ENCODE results near the gene EXOSC3. TPM values are rescaled to one million over a fixed set of nuclear protein-coding genes. Genes with fewer than 3 reads are reported as not detected.
A peak's percentile ranks its signal among the peaks of the same experiment; 100 is the strongest.
"Not testable (repeated sequence)": the region's sequence is repeated elsewhere in the genome, so short reads cannot be mapped to it uniquely, and the experiment has no call there.

Gene EXOSC3
- total RNA-seq, 1 experiment from 2014 or later: 117 TPM

DNA sequence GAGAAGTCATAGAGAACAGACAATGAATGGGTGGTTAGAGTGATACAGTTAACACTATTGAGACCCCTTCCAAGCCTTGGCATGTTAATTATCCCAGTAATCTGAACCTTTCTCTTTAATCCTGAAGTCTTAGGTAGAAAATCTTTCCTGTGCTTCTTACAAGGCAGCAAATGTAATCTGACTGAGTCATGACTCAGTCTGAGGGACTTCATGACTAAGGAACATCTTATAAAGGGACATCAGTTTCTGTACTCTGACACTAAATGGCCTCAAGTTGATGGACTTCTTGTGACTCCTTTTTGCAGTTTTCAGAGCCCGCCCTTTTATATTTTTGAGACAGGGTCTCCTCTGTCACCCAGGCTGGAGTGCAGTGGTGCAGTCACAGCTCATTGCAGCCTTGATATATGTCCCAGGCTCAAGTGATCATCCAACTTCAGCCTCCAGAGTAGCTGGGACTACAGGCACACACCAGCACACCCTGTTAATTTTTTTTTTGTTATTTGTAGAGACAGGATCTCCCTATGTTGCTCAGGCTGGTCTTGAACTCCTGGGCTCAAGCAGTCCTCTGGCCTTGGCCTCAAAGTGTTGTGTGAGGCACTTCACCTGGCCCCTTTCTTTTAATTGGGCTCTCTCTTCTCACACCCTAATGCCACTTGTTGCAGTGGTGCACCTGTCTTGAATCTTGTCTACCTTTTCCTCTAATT is 9.5 kb downstream of the EXOSC3 start:
- DNase-seq (ENCODE audit: low spot score): no peak

DNA sequence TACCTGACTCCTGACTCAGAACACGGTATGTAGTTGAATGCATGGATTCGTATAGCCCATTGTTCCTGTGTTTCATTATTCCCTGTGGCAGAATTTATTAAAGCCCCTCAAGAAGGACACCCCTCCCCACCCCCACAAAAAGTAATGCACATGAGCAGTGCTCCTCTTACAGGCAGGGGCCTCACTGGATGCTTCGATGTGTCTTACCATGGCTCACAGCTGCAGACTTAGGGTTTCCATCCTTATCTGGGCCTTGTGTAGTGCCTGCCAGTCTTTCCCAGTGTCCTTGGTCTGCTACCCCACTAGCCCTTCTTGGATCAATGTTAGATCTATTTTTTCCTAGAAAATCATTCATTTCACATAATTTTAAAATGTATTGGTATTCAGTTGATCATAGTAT is 14.9 kb downstream of the EXOSC3 start:
- no peak for DNase-seq (ENCODE audit: low spot score)

DNA sequence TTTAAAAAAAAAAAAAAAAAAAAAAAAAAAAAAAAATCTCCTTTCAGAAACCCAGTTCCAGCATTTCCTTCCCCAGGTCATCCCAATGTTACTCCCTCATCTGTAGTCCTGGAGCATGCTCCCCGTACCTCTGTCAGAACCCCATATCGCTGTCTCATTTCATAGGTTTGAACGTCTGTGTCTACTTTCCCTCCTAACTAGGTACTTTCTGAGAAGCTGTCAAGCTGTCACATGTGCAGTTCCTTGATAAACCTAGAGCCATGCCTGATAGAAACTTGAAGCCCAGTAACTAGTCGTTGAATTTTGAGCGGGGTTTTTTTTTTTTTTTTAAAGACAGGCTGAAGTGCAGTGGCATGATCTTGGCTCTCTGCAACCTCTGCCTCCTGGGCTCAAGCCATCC is 15.6 kb downstream of the EXOSC3 start:
- no peak for DNase-seq (ENCODE audit: low spot score)

DNA sequence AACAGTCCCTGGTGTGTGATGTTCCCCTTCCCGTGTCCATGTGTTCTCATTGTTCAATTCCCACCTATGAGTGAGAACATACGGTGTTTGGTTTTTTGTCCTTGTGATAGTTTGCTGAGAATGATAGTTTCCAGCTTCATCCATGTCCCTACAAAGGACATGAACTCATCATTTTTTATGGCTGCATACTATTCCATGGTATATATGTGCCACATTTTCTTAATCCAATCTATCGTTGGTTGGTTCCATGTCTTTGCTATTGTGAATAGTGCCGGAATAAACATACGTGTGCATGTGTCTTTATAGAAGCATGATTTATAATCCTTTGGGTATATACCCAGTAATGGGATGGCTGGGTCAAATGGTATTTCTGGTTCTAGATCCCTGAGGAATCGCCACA is 19.6 kb downstream of the EXOSC3 start:
- DNase-seq (ENCODE audit: low spot score): not testable (repeated sequence)

DNA sequence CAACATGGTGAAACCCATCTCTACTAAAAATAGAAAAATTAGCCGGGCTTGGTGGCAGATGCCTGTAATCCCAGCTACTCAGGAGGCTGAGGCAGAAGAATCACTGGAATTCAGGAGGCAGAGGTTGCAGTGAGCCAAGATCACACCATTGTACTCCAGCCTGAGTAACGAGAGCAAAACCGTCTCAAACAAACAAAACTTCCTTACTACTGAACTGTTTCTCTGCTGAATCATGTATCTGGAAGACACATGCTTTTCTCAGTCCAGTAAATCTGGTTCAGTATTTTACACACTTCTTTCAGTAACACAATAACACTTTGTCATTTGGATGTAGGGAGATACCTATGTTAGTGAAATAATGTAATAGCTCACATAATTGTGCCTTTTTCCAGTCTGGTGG is 23.4 kb downstream of the EXOSC3 start:
- DNase-seq (ENCODE audit: low spot score): no peak

DNA sequence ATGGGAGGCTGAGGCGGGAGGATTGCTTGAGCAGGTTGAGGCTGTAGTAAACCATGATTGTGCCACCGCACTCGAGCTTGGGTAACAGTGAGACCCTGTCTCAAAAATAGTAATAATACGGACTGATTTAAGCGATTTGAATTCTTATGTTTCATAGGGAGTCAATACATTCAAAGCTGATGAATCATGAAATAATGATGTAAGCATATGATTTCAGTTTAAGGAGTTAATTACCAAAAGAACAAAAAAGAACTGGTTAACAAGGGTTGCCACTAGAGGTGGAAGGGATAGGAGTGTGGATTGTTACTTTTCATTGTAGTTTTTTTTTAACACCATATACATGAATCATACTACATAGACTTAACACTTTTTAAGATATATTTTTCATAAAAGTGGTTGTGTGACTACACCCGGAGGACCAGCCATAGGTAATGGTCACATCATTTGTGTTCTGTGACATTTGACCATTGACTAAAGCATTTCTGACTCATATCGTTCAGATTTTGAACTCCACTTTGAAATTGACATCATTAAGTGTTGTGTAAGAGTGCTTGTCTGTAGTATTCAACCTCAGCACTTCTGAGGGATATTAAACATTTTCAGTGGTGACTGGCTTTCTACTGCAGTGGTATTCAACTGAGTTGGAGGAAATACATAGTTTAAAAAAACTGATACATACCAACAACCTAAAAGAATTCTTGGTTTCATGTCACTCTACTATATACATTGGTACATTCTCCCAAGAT is 24.3 kb downstream of the EXOSC3 start:
- no peak for DNase-seq (ENCODE audit: low spot score)

DNA sequence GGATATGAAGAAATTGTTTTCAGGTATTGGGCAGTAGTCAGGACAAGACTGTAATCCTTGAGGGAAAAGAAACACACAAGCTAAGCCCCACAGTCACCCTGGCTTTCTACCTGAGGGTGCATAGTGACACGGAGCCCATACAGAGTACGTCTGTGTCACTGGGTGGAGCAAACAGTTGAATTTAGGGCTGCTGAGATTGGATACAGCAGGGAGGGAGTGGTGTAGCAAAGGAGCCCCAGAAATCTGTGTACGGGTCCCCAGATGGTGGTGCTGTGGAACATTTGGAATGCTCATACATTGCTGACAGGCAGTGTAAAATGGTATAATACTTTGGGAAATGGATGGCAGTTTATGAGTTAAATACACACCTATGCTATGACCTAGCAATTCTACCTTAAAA is 26.1 kb downstream of the EXOSC3 start:
- no peak for DNase-seq (ENCODE audit: low spot score)

DNA sequence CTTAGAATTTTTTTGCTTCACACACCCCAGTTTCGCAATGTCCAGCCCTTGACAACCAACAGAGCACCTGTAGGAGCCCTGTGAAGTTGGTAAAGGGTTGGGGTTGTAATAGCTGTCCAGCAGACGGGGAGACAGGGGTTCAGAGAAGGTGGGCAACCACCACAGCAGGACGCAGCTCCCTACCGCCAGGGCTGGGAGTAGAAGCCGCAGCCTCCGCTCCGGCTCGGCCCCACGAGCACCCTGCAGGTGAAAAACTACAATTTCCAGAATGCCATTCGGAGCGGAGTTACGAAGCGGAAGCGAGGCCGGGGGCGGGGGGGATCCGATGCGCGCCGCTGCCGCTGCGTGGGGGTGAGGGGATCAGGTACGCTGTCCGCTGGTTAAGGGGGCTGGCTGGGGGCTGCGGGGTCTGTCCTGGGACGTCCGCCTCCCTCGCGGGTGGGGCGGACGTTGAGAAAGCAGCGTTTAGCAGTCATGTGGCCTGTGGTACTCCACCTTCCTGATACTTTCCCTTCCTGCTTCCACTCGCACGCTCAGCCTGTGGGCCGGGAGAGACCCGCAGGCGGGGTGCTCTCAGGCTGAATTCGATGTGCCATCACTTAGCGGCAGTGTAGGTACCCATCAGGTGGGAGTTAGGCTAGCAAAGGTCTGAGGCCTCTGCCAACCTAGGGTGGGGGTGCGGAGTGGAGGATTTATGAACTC is 31.2 kb downstream of the EXOSC3 start, which contains the start of gene TRMT10B:
Gene TRMT10B (plus strand): TSS at position 317 of the 702 bp plus-strand sequence. CDS start 8,127 bp downstream, outside the sequence.
- DNase-seq (ENCODE audit: low spot score): peak; percentile 73

DNA sequence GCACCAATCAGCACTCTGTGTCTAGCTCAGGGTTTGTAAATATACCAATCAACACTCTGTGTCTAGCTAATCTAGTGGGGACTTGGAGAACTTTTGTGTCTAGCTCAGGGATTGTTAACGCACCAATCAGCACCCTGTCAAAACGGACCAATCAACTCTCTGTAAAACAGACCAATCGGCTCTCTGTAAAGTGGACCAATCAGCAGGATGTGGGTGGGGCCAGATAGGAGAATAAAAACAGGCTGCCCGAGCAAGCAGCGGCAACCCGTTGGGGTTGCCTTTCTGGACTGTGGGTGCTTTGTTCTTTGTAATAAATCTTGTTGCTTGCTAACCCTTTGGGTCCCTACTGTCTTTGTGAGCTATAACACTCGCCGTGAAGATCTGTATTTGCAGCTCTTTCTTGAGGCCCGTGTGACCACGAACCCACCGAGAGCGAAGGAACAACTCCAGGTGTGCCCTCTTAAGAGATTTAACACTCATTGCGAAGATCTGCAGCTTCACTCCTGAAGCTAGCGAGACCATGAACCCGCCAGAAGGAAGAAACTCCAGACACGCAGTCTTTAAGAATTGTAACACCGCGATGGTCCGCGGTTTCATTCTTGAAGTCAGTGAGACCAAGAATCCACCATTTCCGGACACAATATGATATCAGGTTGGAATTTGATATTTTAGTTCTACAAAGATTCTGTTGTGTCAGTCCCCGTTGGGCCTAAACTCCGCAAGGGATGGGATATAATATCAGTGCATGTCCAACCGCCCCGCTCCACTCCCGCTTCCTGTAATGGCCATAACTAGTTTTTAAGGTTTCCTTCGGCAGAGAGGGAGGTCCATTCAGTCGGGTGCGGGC is 32.0 kb downstream of the EXOSC3 start:
- no peak for DNase-seq (ENCODE audit: low spot score)

DNA sequence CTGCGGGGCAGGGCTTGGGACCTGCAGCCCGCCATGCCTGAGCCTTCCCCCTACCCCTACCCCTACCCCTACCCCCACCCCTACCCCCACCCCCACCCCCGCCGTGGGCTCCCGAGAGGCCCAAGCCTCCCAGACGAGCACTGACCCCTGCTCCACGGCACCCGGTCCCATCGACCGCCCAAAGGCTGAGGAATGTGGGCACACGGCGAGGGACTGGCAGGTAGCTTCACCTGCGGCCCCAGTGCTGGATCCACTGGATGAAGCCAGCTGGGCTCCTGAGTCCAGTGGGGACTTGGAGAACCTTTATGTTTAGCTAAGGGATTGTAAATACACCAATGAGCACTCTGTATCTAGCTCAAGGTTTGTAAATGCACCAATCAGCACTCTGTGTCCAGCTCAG is 32.8 kb downstream of the EXOSC3 start:
- not testable (repeated sequence) for DNase-seq (ENCODE audit: low spot score)

DNA sequence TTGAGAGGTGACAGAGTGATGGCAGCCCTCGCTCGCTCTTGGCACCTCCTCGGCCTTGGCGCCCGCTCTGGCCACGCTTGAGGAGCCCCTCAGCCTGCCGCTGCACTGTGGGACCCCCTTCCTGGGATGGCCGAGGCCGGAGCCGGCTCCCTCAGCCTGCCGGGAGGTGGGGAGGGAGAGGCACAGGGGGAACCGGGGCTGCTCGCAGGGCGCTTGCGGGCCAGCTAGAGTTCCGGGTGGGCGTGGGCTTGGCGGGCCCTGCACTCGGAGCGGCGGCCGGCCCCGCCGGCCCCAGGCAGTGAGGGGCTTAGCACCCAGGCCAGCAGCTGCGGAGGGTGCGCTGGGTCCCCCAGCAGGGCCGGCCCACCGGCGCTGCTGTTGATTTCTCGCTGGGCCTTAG is 33.2 kb downstream of the EXOSC3 start:
- not testable (repeated sequence) for DNase-seq (ENCODE audit: low spot score)

DNA sequence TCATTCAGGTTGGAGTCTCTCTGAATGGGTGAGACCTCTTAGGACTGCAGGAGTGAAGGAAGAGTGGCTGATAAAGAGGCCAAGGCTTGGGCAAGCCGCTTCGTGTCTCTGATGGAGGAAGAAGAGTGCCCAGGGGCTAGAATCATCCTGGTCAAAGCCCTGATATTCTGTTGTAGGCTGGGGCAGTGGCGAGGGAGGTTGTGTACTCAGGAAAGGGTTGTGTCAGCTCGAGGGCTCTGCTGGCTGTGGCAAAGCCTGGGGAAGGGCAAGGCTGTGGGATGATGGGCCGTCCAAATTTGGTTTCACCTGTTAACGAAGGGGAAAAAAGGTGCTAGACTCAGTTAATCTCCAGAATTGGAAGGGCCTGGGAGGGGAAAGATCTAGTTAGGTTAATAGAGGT is 33.7 kb downstream of the EXOSC3 start:
- DNase-seq (ENCODE audit: low spot score): no peak

DNA sequence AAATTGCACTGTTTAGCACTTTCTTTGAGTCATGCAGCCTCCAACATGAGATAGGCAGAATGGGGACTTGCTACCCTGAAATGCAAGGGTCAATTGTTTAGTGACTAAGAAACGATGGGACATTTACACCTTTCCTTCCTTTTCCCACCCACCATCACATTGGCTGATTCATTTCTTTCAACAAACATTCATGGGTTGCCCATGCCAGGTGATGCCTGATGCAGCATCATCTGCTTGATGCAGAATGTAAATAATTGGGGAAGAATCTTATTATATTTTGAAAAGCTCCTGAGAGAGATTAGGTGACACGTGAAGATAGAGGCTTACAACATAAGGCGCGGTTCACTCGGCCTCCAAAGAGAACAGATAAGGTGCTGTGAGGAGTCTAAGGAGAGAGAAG is 35.7 kb downstream of the EXOSC3 start:
- DNase-seq (ENCODE audit: low spot score): no peak

DNA sequence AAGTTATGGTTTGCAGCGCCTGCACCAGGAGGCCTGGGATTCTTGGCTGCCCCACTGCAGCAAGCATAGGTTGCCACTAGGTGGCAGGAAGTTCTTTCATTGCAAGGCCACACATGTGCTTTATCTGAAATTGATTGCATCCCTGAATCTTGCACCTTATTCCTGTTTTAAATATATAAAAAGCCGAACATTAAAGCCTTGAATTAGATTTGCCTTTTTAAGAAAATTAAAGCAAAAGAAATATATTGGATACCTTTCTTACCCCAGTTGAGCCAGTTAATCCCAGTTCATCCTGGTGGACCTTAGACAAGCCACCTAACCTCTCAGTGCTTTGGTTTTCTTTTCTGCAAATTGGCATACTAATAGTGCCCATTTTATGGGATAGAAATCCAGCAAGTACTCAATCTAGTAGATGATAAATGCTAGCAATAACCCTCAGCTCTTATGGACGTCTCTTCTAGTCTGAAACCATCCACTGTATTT is 37.6 kb downstream of the EXOSC3 start:
- DNase-seq (ENCODE audit: low spot score): peak; percentile 75

DNA sequence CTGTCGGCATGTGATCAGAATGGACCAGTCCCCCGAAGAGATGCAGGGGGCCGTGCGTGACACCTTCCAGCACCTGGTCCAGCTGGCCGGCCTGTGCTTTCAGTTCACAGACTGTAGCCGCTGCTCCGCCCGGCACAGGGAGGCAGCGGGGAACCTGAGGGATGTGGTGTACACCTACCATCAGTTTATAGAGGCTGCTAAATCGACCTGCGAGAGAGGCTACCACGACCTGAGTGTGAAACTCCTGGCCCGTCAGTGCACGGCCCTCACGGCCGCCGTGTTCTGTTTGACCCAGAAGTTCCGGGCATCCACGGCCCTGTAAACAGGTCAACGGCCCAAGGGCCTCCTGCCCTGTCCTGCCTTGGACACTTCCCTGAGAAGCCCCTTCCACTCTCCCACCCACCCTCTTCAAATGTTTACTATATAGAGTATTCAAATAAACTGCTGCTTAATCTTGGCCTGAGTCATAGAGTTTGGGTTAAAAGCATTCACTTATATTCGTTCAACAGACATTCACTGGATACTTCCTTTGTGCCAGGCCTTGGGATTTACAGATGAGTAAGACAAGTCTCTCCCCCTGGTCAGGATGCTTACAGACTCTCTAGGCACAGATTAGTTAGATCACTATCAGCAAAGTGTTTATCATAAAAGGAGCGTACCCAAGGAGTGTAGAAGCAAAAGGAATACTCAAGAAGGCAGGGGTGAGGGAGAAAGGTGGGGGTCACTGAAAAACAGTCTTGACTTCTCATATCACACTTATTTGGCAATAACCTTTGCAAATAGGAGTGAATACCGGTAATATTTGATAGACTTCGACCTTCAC is 38.2 kb downstream of the EXOSC3 start:
- DNase-seq (ENCODE audit: low spot score): peak; percentile 68

DNA sequence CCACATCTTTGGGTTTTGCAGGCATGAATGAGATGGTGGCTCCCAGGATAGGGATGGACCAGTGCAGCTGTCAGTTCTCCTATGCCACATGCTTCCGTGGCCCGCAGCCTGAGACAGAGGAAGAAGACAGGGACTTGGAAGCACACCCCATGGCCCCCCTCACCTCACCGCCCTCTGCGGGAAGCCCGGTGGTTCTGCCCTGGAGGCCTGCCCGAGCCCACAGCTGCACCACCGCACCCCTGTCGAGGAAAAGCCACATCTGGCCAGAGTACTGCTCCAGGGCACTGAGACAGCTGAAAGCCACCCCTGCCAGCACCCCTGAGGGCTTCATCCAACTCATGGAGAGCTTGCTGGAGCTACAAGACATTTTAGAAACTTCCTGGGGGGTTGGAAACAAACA is 38.9 kb downstream of the EXOSC3 start:
- DNase-seq (ENCODE audit: low spot score): no peak

DNA sequence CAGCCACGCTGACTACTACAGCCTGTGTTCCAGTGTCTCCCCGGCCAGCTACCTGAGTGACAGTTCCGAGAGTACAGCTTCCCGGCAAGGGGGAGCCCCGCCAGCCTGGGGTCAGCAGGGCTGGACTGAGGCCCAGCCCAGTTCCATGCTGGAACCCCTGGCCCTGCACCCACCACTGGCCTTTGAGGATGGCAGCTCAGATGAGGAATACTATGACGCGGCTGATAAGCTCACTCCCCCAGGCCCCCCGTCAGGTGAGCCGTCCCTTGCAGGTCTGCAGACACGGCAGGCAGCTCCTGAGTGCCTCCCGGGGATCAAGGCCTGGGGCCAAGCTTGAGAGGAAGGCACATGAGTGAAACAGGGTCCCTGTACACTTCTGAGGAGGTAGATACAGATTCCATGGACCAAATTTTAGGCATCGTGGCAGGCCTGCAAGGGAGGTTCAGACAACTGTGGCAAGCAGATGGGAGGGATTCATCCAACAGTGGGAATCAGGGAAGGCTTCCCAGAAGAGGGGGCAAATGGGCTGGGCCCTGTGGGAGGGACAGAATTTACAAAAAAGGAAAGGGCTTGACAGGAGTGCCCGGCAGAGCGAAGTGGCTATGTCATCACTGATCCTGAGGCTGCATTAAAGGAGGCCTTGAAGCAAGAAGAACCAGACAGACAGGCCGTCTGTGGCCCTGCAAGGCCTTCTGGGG is 44.1 kb downstream of the EXOSC3 start:
- DNase-seq (ENCODE audit: low spot score): no peak

DNA sequence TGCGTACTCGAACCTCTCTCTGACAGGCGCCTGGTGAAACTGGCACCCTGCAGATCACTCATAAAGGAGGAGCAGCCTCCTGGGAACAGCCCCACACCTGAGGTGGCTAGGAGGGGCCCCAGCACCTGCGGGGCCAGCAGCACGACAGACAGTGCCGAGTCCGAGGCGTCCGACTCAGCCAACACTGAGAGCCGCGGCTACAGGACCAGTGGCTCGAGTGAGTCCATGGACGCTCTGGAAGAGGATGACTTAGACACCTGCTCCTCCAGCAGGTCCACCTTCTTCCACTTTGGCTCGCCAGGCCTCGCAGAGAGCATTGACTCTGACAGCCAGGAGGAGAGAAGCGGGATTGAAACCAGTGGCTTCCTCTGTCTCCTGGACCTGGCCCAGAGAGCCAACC is 44.7 kb downstream of the EXOSC3 start:
- no peak for DNase-seq (ENCODE audit: low spot score)

DNA sequence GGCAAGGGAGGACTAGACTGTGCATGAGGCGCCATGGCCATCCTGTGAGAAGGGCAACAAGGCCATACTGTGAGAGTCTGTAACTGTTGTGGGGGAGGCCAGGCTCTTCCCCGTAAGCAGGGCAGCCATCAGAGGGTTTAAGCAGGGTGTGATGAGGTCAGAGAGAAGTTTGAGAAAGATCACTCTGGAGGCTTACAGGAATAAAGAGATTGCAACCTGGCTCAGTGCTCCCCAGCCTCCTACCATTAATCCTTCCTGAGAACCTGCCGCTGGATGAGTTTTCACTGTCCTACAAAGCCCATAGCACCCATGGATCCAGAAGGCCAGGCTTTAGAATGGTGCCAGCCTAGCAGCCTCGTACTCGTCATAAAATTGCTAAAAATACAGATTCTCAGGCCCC is 45.6 kb downstream of the EXOSC3 start:
- no peak for DNase-seq (ENCODE audit: low spot score)

DNA sequence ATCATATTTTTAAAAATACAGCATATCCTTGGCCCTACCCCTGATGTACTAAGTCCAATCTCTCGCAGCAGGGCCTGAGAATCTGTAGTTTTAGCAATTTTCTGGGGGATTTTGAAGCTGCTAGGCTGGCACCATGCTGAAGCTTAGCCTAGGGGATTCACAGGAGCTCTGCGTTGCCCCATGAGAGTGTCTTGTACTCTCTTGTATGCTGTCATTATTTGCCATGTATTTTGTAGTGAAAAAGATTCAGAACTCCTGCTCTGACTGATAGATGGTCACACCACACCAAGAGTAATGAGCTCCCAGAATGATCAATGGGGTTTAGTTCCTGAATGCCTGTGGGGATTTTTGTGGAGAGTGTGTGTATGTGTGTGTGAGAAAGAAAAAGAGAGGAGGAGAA is 51.9 kb downstream of the EXOSC3 start:
- no peak for DNase-seq (ENCODE audit: low spot score)

Measured in H4 (cell line).